HG03439 (cell line): ENCODE data around the gene MEF2D.

Experiments
- ATAC-seq: cut with Tn5 transposase; IDR thresholded peaks from one replicate; pipeline ENCODE4 v1.9.1; 2021; ENCODE audit warnings: mild to moderate bottlenecking, moderate library complexity; ENCODE audit not compliant: unreplicated experiment

The MEF2D gene

DNA sequence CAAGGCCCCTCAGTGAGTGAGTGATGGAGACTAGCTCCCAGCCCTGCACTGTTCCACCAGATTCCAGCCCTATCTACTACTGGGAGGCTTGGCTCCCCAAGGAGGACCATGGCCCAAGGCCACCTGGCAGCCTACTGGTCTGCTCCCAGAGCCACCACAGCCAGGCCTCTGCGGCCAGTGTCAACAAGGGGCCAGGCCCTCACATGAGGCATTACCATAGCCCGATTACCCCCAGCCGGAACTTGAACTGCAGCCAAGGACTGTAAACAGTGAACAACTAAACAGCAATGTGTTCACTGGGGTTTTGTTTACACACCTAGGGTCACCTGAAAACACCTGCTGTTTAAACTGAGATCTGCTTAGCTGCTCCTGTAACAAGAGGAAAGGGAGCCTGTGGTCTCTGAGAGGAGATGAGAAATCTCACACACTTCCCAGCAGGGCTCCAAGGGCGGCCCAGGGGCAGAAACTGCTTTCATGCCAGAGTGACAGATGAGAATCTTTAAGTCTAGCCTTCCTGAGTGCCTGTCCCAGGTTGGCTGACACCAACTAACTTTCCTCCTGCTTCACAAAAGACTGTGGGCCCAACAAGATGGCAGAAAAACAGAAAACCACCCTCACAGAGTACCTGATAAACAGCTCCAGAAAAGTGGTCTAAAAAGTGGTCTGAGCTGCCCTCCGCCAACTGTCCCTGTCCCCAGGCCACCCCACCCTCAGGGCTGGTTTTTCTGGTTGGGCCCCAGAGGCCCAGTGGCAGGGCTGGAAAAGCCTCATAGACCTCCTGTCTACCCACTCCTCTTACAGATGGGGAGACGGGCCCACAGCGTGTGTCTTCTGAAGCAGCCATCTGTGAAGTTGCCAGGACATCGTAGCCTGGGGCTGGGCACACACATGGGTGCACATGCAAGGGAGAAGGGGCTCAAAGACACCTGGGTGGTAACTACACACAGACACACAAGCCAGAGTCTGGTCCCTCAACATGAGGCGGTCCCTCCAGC is 28.8 kb downstream of the MEF2D start:
- no peak for ATAC-seq

DNA sequence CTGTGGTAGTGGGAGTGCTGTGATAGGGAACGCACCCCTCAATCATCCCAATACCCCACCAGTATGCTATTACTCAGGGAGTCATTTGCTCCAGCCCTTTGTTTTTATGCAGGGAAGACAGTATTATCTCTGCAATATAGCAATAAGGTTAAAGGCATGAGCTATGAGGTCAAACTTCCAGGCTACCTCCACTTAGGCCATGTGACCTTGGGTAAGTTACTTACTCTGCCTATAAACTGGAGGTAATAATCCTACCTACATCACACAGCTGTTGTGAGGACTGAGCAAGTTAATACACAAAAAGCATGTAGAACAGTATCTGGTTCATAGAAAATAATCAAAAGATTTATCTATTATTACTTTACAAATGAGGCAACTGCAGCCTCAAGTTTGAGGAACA is 30.1 kb downstream of the MEF2D start:
- ATAC-seq: no peak

DNA sequence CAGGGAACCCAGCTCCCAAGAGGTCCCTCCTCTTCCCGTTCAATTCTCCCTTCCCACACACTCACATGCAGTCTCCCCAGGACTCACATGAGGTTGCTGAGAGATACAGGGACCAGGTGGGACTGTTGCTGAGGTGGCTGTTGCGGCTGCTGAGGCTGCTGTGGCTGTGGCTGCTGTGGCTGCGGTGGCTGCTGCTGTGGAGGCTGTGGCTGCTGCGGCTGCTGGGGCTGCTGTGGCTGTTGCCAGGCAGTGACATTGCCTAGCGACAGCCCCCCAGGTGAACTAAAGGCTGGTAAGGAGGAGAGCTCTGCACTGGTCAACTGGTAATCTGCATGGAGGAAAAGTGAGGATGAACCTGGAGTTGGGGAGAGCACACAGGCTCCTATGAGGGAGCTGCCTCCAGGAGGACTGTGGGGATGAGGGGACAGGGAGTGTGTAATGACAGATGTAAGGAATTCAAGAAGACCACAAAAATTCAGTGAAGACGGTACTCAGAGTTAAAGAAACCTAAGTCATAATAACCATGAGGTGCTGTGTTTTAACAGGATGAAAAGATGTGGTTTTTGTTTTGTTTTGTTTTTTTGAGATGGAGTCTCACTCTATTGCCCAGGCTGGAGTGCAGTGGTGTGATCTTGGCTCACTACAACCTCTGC is 31.8 kb downstream of the MEF2D start:
- no peak for ATAC-seq

DNA sequence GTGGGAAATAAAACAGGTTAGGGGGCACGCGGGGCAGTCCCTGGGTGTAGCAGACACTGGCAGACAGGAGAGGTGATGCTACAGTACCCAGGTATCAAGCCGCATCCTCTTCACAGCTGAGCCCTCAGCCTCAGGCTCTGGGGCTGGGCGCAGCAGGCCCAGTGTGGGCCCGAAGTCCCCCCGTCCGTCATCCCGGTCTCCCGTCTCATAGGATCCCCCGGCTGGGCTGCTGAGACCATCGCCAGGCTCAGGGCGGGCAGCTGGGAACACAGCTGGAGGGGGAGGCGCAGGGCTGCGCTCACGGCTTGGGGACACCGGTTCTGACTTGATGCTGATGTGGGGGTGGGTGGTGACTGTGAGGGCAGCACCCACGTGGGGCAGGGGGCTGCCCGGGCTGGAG is 32.7 kb downstream of the MEF2D start:
- ATAC-seq: no peak

DNA sequence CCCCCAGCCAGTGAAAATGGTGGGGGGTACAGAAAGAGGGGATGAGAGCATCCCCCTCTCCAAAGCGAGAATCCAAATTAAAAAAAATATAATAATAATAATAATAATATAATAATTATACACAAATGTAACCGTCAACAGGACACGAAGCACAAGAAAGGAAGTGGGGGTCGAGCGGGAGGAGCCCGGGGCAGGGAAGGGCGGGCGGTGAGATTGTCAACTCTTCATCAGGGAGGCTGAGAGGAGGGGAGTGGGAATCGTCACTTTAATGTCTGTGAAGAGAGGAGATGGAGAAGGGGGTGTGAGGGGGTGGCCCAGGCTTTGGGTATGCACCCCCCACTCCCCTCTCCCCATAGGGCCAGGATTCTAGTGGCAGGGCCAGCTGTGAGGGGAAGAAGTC is 33.2 kb downstream of the MEF2D start:
- ATAC-seq: no peak

DNA sequence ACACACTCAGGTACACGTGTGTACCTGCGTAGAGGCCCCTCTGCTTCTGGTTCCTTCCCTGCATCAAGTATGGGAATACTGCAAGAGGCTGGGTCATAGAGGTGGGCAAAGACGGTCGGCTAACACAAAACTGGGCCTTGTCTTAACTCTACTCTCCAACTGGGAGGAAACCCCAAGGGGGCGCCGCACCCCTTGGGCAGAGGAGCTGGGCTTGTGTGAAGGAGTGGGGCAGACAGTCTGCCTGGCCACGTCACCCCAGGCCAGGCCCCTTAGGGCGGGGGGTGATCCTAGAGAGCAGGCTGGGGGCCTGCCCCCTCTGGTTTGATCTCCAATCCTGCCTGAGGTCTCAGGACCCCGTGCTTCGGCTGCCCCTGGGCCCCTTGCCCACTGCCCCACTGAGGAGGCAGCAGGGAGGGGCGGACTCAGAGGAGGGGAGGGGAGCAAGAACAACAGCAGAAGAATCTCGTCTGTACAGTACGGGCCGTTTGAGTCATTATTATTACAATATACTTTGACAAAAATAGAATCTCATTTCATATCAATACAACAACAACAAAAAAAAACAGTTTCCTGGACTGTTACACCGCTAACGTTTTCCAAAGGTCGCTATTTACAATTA is 34.7 kb downstream of the MEF2D start:
- no peak for ATAC-seq

DNA sequence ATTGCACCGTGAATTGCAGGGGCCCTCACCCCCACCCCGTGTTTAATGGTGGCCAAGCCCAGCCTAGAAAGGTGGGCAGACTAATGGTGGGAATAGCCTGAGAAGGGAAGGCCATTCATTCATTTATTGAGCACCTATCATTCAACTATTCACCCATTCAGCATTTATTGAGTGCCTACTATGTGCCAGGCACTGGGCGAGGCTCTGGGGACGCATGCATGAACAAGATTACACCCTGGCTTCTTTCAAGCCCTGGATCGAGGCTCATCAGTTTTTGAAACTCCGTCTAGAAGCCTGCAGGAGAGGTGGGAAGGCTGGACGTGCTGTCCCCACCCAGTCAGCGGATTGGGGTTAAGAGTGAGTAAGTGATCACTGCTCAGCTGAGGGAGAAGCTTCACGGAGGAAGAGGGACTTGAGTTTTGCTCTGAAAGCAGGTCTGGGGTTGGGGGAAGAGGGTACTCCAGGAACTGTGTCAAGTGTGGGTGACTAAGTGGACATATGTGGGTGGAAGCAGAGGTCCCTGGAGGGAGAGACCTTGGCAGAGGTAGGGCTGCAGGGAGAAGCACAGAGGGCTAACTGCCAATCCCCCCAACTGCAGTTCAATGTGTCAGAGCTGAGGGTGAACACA is 35.6 kb downstream of the MEF2D start:
- no peak for ATAC-seq

DNA sequence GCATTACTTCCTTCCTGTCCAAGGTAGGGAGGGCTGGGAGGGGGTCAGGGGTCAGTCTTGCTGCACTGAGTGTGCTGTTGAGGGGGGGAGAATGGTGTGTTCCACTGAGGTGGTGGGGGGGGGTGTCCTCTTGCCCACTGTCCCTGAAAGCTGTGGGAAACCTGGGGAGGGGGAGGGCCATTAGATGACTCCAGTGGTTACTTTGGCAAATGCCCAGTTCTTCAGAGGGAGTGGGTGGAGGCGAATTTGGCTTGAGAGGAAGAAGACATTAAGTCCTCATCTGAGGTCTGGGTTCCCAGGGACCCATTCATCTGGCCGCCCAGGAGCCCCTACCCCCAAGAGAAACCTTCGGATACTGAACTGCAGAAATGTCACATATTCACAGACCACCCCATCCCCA is 36.2 kb downstream of the MEF2D start:
- no peak for ATAC-seq

DNA sequence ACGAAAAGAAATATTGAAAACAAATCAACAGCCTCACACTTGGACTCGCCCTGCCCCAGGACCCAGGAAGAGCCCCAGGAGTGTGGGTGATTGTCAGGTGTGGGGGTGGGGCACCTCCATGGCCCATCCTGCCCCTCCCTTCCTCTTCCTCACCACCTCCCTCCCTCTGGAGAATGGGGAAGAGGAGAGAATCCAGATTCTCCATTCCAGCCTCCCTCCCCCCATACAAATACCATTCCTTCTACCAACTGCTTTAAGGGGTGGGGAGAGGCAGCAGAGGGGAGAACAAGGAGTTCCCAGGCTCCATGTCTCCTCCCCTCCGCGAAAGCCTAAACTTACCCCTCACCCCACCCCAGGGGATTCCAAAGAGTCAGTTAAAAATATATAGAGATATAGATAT is 36.7 kb downstream of the MEF2D start:
- no peak for ATAC-seq

DNA sequence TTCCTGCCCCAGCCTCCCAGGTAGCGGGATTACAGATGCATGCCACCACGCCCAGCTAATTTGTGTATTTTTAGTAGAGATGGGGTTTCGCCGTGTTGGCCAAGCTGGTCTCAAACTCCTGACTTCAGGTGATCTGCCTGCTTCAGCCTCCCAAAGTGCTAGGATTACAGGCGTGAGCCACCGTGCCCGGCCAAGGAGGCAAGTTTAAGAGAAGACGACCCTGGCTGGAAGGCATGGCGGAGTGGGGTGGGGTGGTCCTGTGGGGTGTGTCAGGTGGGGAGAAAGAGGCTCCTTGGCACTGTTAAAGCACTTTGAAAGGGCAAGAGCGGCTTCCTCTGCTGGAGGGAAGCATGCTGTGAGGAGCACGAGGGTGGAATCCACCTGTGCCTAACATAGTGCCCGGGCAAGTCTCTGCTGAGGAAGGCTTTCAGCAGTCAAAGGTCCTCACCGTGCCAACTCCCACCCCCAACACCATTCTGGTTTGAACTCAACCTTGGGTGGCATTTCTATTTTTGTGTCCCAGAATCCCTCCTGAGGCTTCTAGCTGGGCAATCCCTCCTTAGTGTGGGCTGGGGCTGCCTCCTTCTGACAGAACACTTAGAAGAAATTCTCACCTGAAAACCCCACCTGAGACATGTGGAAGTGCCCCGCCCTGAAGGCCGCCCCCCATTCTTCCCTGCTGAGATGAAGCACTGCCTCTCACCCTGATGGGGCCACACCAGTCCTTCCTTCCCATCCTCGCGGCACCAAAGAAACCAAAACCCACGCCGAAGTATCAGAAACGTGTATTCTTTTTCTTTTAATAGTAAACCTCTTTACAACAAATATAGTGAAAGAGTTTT is 37.4 kb downstream of the MEF2D start:
- no peak for ATAC-seq

DNA sequence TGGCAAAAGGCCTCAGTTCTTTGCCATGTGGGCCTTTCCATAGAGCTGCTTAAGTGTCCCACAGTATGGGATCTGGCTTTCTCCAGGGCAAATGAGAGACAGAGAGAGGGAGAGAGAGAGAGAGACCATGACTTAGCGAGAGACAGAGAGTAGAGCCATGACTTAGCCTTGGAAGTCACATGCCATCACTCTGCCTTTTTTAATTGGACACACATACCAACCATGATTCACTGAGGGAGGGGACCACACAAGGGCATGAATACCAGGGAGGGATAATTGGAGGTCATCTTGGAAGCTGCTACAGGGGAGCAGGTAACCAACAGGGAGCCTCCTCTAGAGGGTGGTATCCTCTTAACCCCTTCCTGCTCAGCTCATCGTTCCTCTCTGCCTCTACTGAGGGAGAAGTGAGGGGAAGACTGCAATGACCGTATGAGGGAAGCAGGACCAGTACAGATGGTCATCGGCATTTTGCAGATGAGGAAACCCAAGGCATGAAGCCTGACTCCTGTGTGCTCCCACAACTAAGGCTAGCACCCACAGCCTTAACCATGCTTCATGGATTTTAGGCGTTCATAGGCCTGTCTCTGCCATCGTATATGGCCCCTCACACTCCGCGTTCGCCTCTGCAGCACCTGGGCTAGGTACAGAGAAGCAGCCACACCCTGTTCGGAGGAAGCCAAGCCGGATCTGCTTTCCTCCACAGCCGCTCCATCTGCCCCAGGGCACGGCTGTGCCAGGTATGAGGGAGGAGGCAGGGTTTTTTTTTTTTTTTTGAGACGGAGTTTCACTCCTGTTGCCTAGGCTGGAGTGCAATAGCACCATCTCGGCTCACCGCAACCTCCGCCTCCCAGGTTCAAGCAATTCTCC is 38.6 kb downstream of the MEF2D start:
- ATAC-seq: no peak

DNA sequence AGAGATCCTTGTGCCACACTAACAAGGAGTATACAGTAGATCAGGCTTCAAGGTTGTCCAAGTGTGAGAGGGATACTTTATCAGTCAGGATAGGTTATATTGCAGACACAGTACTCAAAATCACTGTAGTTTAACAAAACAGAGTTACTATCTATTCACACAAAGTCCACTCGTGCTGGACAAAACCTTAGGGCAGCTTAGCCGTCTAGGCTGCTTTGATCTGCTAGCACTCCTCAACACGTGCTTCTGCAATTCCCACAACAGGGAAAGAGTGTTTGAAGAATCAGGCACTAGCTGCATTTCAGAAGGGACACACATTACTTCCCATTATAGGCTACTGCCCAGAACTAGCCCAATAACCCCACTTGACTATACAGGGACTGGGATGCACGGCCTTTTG is 39.5 kb downstream of the MEF2D start:
- no peak for ATAC-seq

DNA sequence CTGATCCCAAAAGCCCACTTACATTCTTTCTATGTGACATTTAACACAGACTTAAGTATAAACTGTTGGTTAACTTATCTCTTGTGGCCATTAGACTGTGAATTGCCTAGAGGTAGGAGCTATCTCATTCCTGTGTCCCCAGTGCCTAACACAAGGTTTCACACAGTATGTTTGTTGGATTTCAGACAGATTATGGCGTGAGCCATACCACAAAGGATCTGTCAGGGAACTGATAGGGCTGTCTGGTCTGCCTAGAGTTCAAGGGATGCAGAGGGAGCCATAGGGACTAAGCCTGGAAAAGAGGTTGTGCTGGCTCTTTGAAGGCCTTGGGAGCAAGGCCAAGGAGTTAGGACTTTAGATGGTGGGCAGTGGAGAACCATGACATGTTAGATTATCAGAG is 40.0 kb downstream of the MEF2D start:
- no peak for ATAC-seq

DNA sequence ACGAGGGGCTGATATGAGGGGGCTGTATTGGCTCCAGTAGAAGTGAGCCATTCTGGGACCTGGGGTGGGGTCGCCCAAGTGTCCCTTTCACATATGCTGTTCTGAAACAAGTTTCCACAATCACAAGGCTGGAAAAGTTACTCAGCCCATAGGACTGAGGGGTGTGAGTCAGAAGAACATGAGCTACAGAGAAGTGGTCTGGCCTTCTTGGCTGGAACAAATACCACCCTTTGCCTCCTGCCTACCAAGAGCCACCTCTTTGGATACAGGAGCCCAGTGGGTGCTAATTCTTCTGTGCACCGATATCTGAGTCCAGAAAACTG is 42.4 kb downstream of the MEF2D start:
- no peak for ATAC-seq

DNA sequence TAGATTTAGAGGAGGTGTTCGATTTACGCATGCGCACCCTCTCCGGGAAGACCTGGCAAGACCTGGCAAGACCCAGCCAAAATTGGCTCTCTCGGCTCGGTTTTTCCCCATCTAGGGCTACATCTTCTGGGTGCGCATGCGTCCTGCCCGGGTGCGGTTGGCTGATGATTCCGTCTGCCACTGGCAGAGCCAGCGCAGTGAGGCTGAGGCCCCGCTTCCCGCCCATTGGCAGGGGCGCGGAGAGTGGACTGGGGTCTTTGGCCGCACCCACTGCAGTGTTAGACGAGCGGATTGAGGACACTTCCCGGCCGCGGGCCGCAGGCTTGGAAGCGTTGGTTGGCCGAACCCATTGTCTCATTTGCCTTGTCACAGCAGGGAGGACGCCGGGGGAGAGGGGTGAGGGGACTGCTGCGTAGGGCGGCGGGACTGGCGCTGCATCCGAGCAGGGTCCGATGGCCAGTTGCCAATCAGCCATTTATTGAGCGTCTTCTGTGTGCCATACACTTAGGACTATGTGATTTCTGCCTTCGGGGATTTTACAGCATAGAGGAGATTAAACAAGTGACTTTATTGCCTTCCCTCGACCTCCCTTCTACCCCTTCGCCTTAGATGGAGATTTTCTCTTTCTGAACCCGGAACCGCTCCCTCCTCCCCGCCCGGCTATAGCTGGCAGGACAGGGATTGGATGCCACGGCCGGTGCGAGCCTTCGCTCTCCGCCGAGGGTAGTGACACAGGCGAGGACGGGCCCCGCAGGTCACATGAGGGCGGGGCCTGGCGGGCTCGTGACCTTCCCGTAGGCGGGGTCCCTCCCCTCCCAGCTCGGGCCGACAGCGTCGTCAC is 43.7 kb downstream of the MEF2D start:
- peak; percentile 71 for ATAC-seq

DNA sequence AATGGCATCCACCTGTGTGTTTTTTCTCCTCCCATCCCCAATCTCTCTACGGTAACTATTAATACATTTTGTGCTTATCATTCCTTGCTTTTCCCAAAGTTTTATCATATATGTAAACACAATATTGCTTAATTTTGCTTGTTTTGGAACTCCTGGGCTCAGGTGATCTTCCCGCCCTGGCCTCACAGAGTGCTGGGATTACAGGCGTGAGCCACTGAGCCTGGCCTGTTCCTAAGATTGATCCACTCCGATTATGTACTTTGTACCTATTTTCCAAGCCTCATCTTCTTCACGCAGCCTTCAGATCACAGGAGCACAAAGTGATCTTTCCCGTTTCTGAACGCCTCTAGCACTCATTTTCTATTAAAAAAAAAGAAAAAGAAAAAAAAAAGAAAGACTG is 45.2 kb downstream of the MEF2D start:
- no peak for ATAC-seq

DNA sequence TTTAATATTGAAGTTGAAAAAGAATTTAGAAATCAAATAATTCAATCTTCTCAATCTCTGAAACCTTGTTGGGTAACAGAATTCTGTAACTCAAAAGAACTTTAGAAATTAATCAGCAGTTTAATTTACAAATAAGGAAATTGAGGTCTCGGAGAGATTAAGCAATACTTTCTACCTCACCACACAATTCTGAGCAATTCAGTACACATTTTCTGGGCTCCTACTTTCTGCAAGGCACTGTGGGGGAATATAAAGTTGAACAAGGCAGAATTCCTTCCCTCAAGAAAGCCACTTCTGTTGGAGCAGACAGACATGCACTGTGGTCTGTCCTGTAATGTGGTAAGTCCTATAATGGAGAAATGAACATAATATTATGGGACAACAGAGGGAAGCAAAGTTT is 47.7 kb downstream of the MEF2D start:
- no peak for ATAC-seq

DNA sequence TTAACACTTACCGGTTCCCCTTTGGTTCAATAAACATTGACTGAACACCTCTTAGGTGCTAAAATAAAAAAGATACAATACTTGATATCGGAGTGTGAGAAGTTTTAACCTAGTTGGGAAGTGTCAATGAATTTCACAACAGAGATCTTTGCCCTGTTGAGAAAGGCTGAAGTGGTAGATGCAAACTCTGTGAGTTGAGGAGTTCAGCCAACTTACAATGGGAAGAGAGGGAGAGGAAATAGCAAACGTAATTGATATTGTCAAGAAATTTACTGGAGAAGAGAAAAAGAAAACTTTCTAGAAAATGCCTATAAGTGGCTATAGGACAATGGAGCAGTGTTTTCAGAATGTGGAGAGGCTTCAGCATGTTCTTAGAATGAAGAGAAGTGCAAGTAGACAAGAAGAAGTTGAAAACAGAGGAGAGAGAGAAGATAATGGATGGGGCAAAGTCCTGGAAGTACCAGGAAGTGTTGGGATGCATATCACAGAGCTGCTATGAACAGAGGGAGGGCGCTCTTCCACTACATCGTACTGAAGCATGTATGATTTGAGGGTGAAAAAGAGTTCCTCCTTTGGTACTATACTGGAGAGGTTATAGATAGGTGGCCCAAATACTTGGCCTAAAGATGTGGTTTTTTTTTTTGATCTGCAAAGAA is 48.9 kb downstream of the MEF2D start:
- no peak for ATAC-seq
